SK-N-MC (cell line): ENCODE measurements around the gene TAPT1.
A peak's percentile ranks its signal among the peaks of the same experiment; 100 is the strongest.

Experiments
- DNase-seq: peaks from one replicate; pipeline ENCODE4 v3.0.0-alpha.2; 2011; ENCODE audit warnings: low read depth, low spot score
- H3K27ac ChIP-seq: fragments of 200-600 bp; sonication (generic); 2 replicates; pipeline ENCODE4 v1.5.1; 2016; ENCODE audit warnings: mixed run types
- H3K36me3 ChIP-seq: fragments of 200-600 bp; sonication (generic); 2 replicates; pipeline ENCODE4 v1.6.1; 2017; ENCODE audit warnings: antibody characterized with exemption, low read length, mixed read lengths; ENCODE audit not compliant: insufficient read depth
- H3K4me3 ChIP-seq: fragments of 200-600 bp; sonication (generic); 2 replicates; pipeline ENCODE4 v1.5.1; 2016
- H3K9ac ChIP-seq: fragments of 200-600 bp; sonication (generic); 2 replicates; pipeline ENCODE4 v1.8.0; 2017; ENCODE audit warnings: mixed run types, mixed read lengths; ENCODE audit not compliant: insufficient read length
- H3K9me3 ChIP-seq: fragments of 200-600 bp; sonication (generic); 2 replicates; pipeline ENCODE4 v1.6.1; 2017; ENCODE audit warnings: low read depth, mild to moderate bottlenecking, antibody characterized with exemption, low read length, moderate library complexity, mixed read lengths
- EZH2 ChIP-seq: fragments of 200-600 bp; sonication (generic); IDR thresholded peaks from one replicate; pipeline ENCODE4 v1.6.1; 2017; ENCODE audit warnings: antibody characterized with exemption
- FOXP2 ChIP-seq: optimal IDR thresholded peaks from 2 replicates; pipeline ENCODE3; 2011; ENCODE audit warnings: mild to moderate bottlenecking, moderate library complexity; ENCODE audit not compliant: insufficient read depth; ENCODE audit errors: extremely low read length, control extremely low read depth
- POLR2AphosphoS5 ChIP-seq: IDR thresholded peaks from 2 replicates; pipeline ENCODE4 v1.6.1; 2012; ENCODE audit warnings: mild to moderate bottlenecking, low read depth, low read length, borderline replicate concordance

TAPT1 gene

GRCh38 chr4:16236402-16237023, 10.2 kb upstream of the TAPT1 start:
- Histone ChIP-seq H3K27ac (no peak overlapping the region), H3K9me3 (no peaks in the 10 kb centered on the region), H3K9ac (no peak overlapping the region), H3K4me3 (no peak overlapping the region), H3K36me3 (no peaks in the 10 kb centered on the region)
- DNase-seq, result no peak
- TF ChIP-seq EZH2 (no peak), POLR2AphosphoS5 (no peak), FOXP2 (no peak)

- H3K9ac ChIP-seq, result no peak overlapping the region
- H3K36me3 ChIP-seq, result no peaks in the 10 kb centered on the region
- TF ChIP-seq FOXP2 (no peak), EZH2 (no peak), POLR2AphosphoS5 (no peak)
- no peaks in the 10 kb centered on the region for H3K9me3 ChIP-seq
- H3K27ac ChIP-seq, result no peak overlapping the region
- no peak overlapping the region for H3K4me3 ChIP-seq
- DNase-seq, result no peak
Measured at GRCh38 chr4:16235209-16235608, 8.9 kb upstream of the TAPT1 start.

GRCh38 chr4:16233569-16234177, 7.4 kb upstream of the TAPT1 start:
- Histone ChIP-seq H3K9ac (no peak overlapping the region), H3K27ac (no peak overlapping the region), H3K9me3 (no peaks in the 10 kb centered on the region), H3K36me3 (no peaks in the 10 kb centered on the region), H3K4me3 (no peak overlapping the region)
- no peak for DNase-seq
- TF ChIP-seq POLR2AphosphoS5 (no peak), FOXP2 (no peak), EZH2 (no peak)

- H3K9ac ChIP-seq, result peak overlapping the region; percentile 11
- H3K9me3 ChIP-seq, result no peaks in the 10 kb centered on the region
- no peak for DNase-seq
- no peaks in the 10 kb centered on the region for H3K36me3 ChIP-seq
- H3K4me3 ChIP-seq, result peak overlapping the region; percentile 62
- peak overlapping the region; percentile 91 for H3K27ac ChIP-seq
- TF ChIP-seq FOXP2 (no peak), EZH2 (no peak)
Measured at GRCh38 chr4:16231570-16232245, 5.4 kb upstream of the TAPT1 start.

- Histone ChIP-seq H3K4me3 (no peak overlapping the region), H3K27ac (no peak overlapping the region), H3K9ac (no peak overlapping the region), H3K9me3 (no peaks in the 10 kb centered on the region), H3K36me3 (no peaks in the 10 kb centered on the region)
- DNase-seq, result no peak
- no peak for TF ChIP-seq EZH2
- TF ChIP-seq POLR2AphosphoS5, result no peak
- no peak for TF ChIP-seq FOXP2
Measured at GRCh38 chr4:16230308-16230707, 4.0 kb upstream of the TAPT1 start.

GRCh38 chr4:16229604-16230003, 3.3 kb upstream of the TAPT1 start:
- H3K36me3 ChIP-seq, result no peaks in the 10 kb centered on the region
- H3K27ac ChIP-seq, result no peak overlapping the region
- no peaks in the 10 kb centered on the region for H3K9me3 ChIP-seq
- no peak for DNase-seq
- H3K4me3 ChIP-seq, result no peak overlapping the region
- no peak overlapping the region for H3K9ac ChIP-seq
- TF ChIP-seq EZH2 (no peak), FOXP2 (no peak), POLR2AphosphoS5 (no peak)

GRCh38 chr4:16227462-16227868, 1.2 kb upstream of the TAPT1 start:
- H3K36me3 ChIP-seq, result no peaks in the 10 kb centered on the region
- no peak for TF ChIP-seq POLR2AphosphoS5
- no peak for TF ChIP-seq FOXP2
- no peak for TF ChIP-seq EZH2
- DNase-seq, result no peak
- peak overlapping the region; percentile 54 for H3K27ac ChIP-seq
- no peak overlapping the region for H3K9ac ChIP-seq
- peak overlapping the region; percentile 77 for H3K4me3 ChIP-seq
- no peaks in the 10 kb centered on the region for H3K9me3 ChIP-seq

- peak overlapping the region; percentile 54 for H3K27ac ChIP-seq
- no peak for DNase-seq
Measured at GRCh38 chr4:16226816-16227461, 668 bp upstream of the TAPT1 start.

More at GRCh38 chr4:16226816-16227461, 668 bp upstream of the TAPT1 start:
- Histone ChIP-seq H3K9me3 (no peaks in the 10 kb centered on the region), H3K4me3 (peak overlapping the region; percentile 77), H3K36me3 (no peaks in the 10 kb centered on the region), H3K9ac (peak overlapping the region; percentile 72)
- no peak for TF ChIP-seq POLR2AphosphoS5
- TF ChIP-seq FOXP2, result no peak
- no peak for TF ChIP-seq EZH2
